Caco-2 (cell line): ENCODE results near the gene CCDC74A. TPM values are rescaled to one million over a fixed set of nuclear protein-coding genes. Genes with fewer than 3 reads are reported as not detected.
"Not testable (repeated sequence)": the region's sequence is repeated elsewhere in the genome, so short reads cannot be mapped to it uniquely, and the experiment has no call there.

Source experiments
- BruUV-seq: library from RNA; stranded (reverse); fragments of 400-500 nt; replicated peaks from 2 replicates; lab custom pipeline; 2021; lab: Mats Ljungman, UMichigan
- CTCF ChIA-PET: fragments of 300-600 bp; sonication (Branson Sonifier 250); formaldehyde crosslinking; loops from one replicate; lab custom pipeline; 2022; ENCODE audit warnings: antibody characterized with exemption; lab: Charles Lee
- POLR2A ChIA-PET: fragments of 300-600 bp; sonication (Branson Sonifier 250); formaldehyde crosslinking; loops from one replicate; lab custom pipeline; 2022; ENCODE audit warnings: antibody characterized with exemption; lab: Charles Lee
- DNase-seq, 2 experiments: peaks; one replicate each; pipeline versions ENCODE4 v3.0.0 to v3.0.0-alpha.2; 2020 to 2022
- H3K27me3 ChIP-seq: replicated peaks from 2 replicates; pipeline ENCODE4 v1.6.0; 2011; ENCODE audit warnings: low read length; ENCODE audit not compliant: control insufficient read depth, insufficient read depth
- H3K36me3 ChIP-seq: 2 replicates; pipeline ENCODE4 v1.5.1; 2011; ENCODE audit warnings: low read length; ENCODE audit not compliant: control insufficient read depth, insufficient read depth
- H3K4me1 ChIP-seq: fragments of 250-450 bp; sonication (Bioruptor Pico); 2 replicates; pipeline ENCODE4 v1.5.1; 2020; ENCODE audit warnings: mild to moderate bottlenecking
- H3K4me3 ChIP-seq: 2 replicates; pipeline ENCODE4 v1.5.1; 2011; ENCODE audit warnings: low read depth, mild to moderate bottlenecking, control low read depth, low read length
- H3K9me3 ChIP-seq: fragments of 250-450 bp; sonication (Bioruptor Pico); 2 replicates; pipeline ENCODE4 v1.5.1; 2020; ENCODE audit warnings: mild to moderate bottlenecking, moderate library complexity
- H3K27ac Mint-ChIP-seq: one replicate; pipeline ENCODE4 v1.8.0; 2022; ENCODE audit warnings: mixed read lengths; ENCODE audit not compliant: unreplicated experiment
- H3K27me3 Mint-ChIP-seq: one replicate; pipeline ENCODE4 v1.8.0; 2022; ENCODE audit warnings: mixed read lengths; ENCODE audit not compliant: insufficient read depth, unreplicated experiment
- H3K36me3 Mint-ChIP-seq: one replicate; pipeline ENCODE4 v1.8.0; 2022; ENCODE audit warnings: mild to moderate bottlenecking, mixed read lengths; ENCODE audit not compliant: insufficient read depth, unreplicated experiment
- H3K4me1 Mint-ChIP-seq: one replicate; pipeline ENCODE4 v1.8.0; 2022; ENCODE audit warnings: low read depth, mixed read lengths; ENCODE audit not compliant: unreplicated experiment
- H3K4me3 Mint-ChIP-seq: one replicate; pipeline ENCODE4 v1.8.0; 2022; ENCODE audit warnings: mild to moderate bottlenecking, moderate library complexity, mixed read lengths; ENCODE audit not compliant: unreplicated experiment
- H3K9me3 Mint-ChIP-seq: one replicate; pipeline ENCODE4 v1.8.0; 2022; ENCODE audit warnings: mixed read lengths; ENCODE audit not compliant: unreplicated experiment
- intact Hi-C: fragments of 100-400 bp; cut with micrococcal nuclease; formaldehyde crosslinking; loops from one replicate; pipeline ENCODE4 v1.10.0; 2022; ENCODE audit not compliant: unreplicated experiment
- total RNA-seq: library from RNA; stranded (reverse); gene quantifications from 2 replicates; pipeline ENCODE4 v1.2.3, GENCODE V29; 2022
- TF ChIP-seq, protein P1 (sequence below), 2 experiments: fragments of 200-600 bp in 1 of 2; IDR thresholded peaks; 1 replicate in 1 of 2; 2 replicates in 1 of 2; pipeline versions ENCODE4 v1.5.1 to v1.8.0; 2011 to 2022; ENCODE audit warnings: antibody characterized with exemption in 1 of 2, control low read depth in 1 of 2, inconsistent platforms in 1 of 2, low read depth in 1 of 2, low read length in 1 of 2, mild to moderate bottlenecking in 1 of 2, moderate library complexity in 1 of 2; ENCODE audit not compliant: insufficient read depth in 1 of 2, severe bottlenecking in 1 of 2, unreplicated experiment in 1 of 2

The CCDC74A gene
- total RNA-seq, 1 experiment from 2014 or later = 0.36 TPM

DNA sequence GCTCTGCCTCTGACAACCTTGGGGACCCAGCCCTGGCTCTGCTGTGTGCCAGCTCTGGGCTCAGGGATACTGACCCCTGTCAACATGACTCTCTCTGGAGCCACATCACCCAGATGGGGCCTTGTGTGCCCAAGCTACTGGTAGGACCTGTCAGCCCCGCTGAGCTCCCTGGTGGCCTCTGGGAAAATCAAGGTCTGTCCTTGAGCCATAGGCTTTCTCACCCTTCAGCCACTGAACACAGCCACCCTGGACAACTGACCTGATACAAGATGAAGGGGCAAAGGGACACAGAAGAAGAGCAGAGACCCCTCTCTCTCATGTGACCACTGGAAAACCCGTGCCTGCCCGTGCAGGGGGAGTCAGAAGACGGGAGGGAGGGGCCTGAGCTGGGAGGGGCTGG lies 7.8 kb downstream of the CCDC74A start:
- ChIA-PET POLR2A (no interaction called here), CTCF (no interaction called here)
- Mint-ChIP-seq H3K27ac (no peak overlapping the region), H3K4me1 (no peaks in the 10 kb centered on the region), H3K36me3 (no peaks in the 10 kb centered on the region), H3K9me3 (no peaks in the 10 kb centered on the region), H3K4me3 (no peak overlapping the region), H3K27me3 (peaks cover 14% of the 10 kb centered on the region)
- Histone ChIP-seq H3K36me3 (no peaks in the 10 kb centered on the region), H3K4me1 (no peaks in the 10 kb centered on the region), H3K27me3 (no peaks in the 10 kb centered on the region), H3K4me3 (no peak overlapping the region), H3K9me3 (no peaks in the 10 kb centered on the region)
- DNase-seq = no peak
- BruUV-seq = no TSS peak
- TF ChIP-seq, protein P1, sequence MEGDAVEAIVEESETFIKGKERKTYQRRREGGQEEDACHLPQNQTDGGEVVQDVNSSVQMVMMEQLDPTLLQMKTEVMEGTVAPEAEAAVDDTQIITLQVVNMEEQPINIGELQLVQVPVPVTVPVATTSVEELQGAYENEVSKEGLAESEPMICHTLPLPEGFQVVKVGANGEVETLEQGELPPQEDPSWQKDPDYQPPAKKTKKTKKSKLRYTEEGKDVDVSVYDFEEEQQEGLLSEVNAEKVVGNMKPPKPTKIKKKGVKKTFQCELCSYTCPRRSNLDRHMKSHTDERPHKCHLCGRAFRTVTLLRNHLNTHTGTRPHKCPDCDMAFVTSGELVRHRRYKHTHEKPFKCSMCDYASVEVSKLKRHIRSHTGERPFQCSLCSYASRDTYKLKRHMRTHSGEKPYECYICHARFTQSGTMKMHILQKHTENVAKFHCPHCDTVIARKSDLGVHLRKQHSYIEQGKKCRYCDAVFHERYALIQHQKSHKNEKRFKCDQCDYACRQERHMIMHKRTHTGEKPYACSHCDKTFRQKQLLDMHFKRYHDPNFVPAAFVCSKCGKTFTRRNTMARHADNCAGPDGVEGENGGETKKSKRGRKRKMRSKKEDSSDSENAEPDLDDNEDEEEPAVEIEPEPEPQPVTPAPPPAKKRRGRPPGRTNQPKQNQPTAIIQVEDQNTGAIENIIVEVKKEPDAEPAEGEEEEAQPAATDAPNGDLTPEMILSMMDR (IDR thresholded peaks at IDR 0.05; ENCODE audit: insufficient read depth in 1 of 2, low read depth in 1 of 2, low read length in 1 of 2, severe bottlenecking in 1 of 2, unreplicated experiment in 1 of 2) = no peak
- intact Hi-C loops = no loop called here

- peaks cover 14% of the 10 kb centered on the region for H3K27me3 Mint-ChIP-seq
- H3K27ac Mint-ChIP-seq, H3K36me3 Mint-ChIP-seq, H3K9me3 ChIP-seq, intact Hi-C loops, DNase-seq, BruUV-seq, H3K36me3 ChIP-seq, H3K4me1 Mint-ChIP-seq, H3K9me3 Mint-ChIP-seq, H3K27me3 ChIP-seq, H3K4me3 ChIP-seq, POLR2A ChIA-PET, H3K4me3 Mint-ChIP-seq, CTCF ChIA-PET, H3K4me1 ChIP-seq: not testable (repeated sequence)
These were observed 8.5 kb downstream of the CCDC74A start for GRCh38 chr2:131535951-131536826.

DNA sequence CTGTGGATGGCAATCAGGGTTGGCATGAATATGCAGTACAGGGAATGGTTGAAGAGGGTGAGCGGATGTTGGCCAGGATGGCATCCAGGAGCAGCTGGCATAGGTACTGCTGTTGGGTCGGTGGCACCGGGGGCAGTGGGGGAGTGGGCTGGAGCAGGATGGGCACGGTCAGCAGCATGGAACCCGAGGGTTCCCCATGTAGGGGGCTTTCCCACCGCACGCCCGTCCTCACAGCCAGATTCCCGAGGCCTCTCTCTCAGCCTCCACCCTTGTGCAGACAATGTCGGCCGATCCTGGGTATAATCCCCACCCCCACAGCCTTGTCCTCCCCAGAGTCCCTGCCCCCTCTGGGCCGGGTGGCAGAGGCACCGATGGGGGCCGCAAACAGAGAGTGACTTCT lies 9.2 kb downstream of the CCDC74A start:
- peaks cover 15% of the 10 kb centered on the region for H3K27me3 Mint-ChIP-seq
- H3K9me3 ChIP-seq, H3K4me3 ChIP-seq, H3K9me3 Mint-ChIP-seq, BruUV-seq, H3K36me3 Mint-ChIP-seq, H3K4me3 Mint-ChIP-seq, H3K4me1 ChIP-seq, POLR2A ChIA-PET, CTCF ChIA-PET, intact Hi-C loops, H3K27me3 ChIP-seq, H3K27ac Mint-ChIP-seq, H3K36me3 ChIP-seq, H3K4me1 Mint-ChIP-seq, DNase-seq: not testable (repeated sequence)

DNA sequence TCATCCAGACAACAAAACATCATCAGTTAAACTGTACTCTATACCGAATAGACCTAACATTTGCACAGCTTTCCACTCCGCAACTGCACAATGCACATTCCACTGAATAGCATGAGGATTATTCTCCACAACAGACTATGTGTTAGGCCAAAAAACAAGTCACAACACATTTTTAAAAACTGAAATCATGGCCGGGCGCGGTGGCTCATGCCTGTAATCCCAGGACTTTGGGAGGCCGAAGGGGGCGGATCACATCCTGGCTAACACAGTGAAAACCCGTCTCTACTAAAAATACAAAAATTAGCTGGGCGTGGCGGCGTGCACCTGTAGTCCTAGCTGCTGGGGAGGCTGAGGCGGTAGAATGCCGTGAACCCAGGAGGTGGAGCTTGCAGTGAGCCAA lies 11.2 kb downstream of the CCDC74A start:
- H3K4me1 Mint-ChIP-seq, POLR2A ChIA-PET, H3K4me3 Mint-ChIP-seq, H3K4me1 ChIP-seq, H3K9me3 ChIP-seq, H3K9me3 Mint-ChIP-seq, CTCF ChIA-PET, H3K4me3 ChIP-seq, H3K36me3 Mint-ChIP-seq, intact Hi-C loops, DNase-seq, H3K36me3 ChIP-seq, BruUV-seq, H3K27ac Mint-ChIP-seq, H3K27me3 ChIP-seq: not testable (repeated sequence)
- peaks cover 28% of the 10 kb centered on the region for H3K27me3 Mint-ChIP-seq
